Activated CD8-positive, alpha-beta T cell treated with anti-CD3 and anti-CD28 coated beads, Interleukin-2, amount 10 ng/mL, durations not matched to agents 7 days and 5 days (primary cell): ENCODE data around the gene DNAH17. TPM values are rescaled to one million over a fixed set of nuclear protein-coding genes. Genes with fewer than 3 reads are reported as not detected.

Experiments used
- ATAC-seq: fragments of 150-1000 bp; cut with Tn5 transposase; one replicate; pipeline ENCODE4 v1.10.0; 2021; ENCODE audit warnings: moderate library complexity
- CTCF ChIA-PET: fragments of 350-600 bp; sonication (Branson Sonifier 250); formaldehyde crosslinking; loops from one replicate; lab custom pipeline; 2021; ENCODE audit warnings: antibody characterized with exemption; lab: Charles Lee
- POLR2A ChIA-PET: fragments of 350-600 bp; sonication (Branson Sonifier 250); formaldehyde crosslinking; loops from one replicate; lab custom pipeline; 2021; ENCODE audit warnings: antibody characterized with exemption; lab: Charles Lee
- DNase-seq: peaks from one replicate; pipeline ENCODE4 v3.0.0-alpha.2; 2020
- H3K27ac Mint-ChIP-seq: one replicate; pipeline ENCODE4 v1.8.0; 2021; ENCODE audit warnings: mild to moderate bottlenecking, mixed read lengths
- H3K27me3 Mint-ChIP-seq: one replicate; pipeline ENCODE4 v1.8.0; 2021; ENCODE audit warnings: low read depth, mixed read lengths
- H3K36me3 Mint-ChIP-seq: one replicate; pipeline ENCODE4 v1.8.0; 2021; ENCODE audit warnings: low read depth, mixed read lengths
- H3K4me1 Mint-ChIP-seq: one replicate; pipeline ENCODE4 v1.8.0; 2021; ENCODE audit warnings: low read depth, mixed read lengths
- H3K4me3 Mint-ChIP-seq: one replicate; pipeline ENCODE4 v1.8.0; 2021; ENCODE audit warnings: mild to moderate bottlenecking, mixed read lengths
- H3K9me3 Mint-ChIP-seq: one replicate; pipeline ENCODE4 v1.8.0; 2022; ENCODE audit warnings: mixed read lengths; ENCODE audit not compliant: insufficient read depth
- total RNA-seq, 2 experiments: library from RNA; stranded (reverse); gene quantifications; one replicate each; pipeline ENCODE4 v1.2.3, GENCODE V29; 2021

The DNAH17 gene
- total RNA-seq, 2 experiments from 2014 or later: 0.10 to 0.61 TPM

- Mint-ChIP-seq H3K36me3 (no peaks in the 10 kb centered on the region), H3K9me3 (no peaks in the 10 kb centered on the region), H3K4me3 (no peak overlapping the region), H3K27me3 (peaks cover 3% of the 10 kb centered on the region), H3K4me1 (no peaks in the 10 kb centered on the region), H3K27ac (no peak overlapping the region)
- CTCF ChIA-PET: no interaction called here
- POLR2A ChIA-PET: no interaction called here
- no peak for ATAC-seq
- no peak for DNase-seq
Measured at GRCh38 chr17:78555746-78556401, 21.3 kb downstream of the DNAH17 start.

DNA sequence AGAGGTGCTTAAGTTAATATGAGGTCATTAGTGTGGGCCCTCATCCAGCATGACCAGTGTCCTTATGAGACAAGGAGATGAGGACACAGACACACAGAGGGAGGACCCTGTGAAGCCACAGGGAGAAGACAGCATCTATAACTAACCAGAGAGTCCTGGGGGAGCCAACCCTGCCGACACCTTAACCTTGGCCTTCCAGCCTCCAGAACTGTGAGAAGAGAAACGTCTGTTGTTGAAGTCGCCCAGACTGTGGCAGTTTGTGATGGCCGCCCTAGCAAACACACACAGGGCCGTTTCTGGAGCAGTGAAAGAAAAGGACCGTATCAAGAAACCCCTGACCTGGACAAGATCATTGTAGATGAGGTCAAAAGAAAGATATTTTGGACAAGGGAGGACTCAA is 26.7 kb downstream of the DNAH17 start:
- Mint-ChIP-seq H3K4me1 (no peaks in the 10 kb centered on the region), H3K9me3 (no peaks in the 10 kb centered on the region), H3K4me3 (no peak overlapping the region), H3K36me3 (no peaks in the 10 kb centered on the region), H3K27ac (no peak overlapping the region), H3K27me3 (peaks cover 5% of the 10 kb centered on the region)
- DNase-seq: no peak
- ATAC-seq: no peak
- POLR2A ChIA-PET: no interaction called here
- CTCF ChIA-PET: no interaction called here

DNA sequence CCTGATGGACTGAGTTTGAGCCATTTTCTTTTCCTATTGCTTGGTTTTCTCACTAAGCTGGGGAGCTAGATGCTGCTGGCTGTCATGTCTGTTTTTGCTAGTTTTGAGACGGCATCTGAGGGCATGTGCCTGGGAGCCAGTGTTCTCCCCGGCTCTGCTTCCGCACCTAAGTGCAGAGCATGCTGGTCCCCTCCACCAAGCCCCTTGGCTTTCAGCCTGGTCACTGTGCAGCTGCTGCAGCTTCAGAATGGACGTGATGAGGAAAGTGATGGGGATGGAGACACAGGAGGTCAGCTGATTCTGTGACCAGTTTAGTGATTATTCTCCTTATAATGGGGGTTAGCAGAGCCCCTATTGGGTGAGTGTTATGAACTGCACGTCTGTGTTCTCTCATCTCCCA is 28.5 kb downstream of the DNAH17 start:
- Mint-ChIP-seq H3K27me3 (peaks cover 5% of the 10 kb centered on the region), H3K4me3 (no peak overlapping the region), H3K4me1 (no peaks in the 10 kb centered on the region), H3K9me3 (no peaks in the 10 kb centered on the region), H3K36me3 (no peaks in the 10 kb centered on the region), H3K27ac (no peak overlapping the region)
- DNase-seq (no peak), ATAC-seq (no peak)
- ChIA-PET CTCF (interaction anchor here (1.4 kb wide), 1 partner anchor 11 kb away, joined by 3 read pairs; no protein-coding TSS in a partner anchor), POLR2A (no interaction called here)

GRCh38 chr17:78547035-78547434 is 30.2 kb downstream of the DNAH17 start:
- Mint-ChIP-seq H3K4me1 (no peaks in the 10 kb centered on the region), H3K27me3 (peaks cover 5% of the 10 kb centered on the region), H3K4me3 (no peak overlapping the region), H3K27ac (no peak overlapping the region), H3K36me3 (no peaks in the 10 kb centered on the region), H3K9me3 (no peaks in the 10 kb centered on the region)
- no peak for ATAC-seq
- POLR2A ChIA-PET: no interaction called here
- CTCF ChIA-PET: interaction anchor here (1.6 kb wide), 1 partner anchor 13 kb away, joined by 4 read pairs; no protein-coding TSS in a partner anchor
- DNase-seq: no peak

DNA sequence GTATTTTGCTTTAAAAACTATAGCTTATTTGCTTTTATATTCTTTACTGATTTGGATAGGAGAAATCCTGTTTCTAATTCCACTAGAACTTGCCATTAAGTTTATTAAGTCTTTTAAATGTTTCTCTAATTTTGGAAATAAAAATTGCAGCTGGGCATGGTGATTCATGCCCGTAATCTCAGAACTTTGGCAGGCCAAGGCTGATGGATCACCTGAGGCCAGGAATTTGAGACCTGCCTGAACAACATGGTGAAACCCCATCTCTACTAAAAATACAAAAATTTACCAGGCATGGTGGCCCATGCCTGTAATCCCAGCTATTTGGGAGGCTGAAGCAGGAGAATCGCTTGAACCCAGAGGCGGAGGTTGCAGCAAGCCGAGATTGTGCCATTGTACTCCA is 30.7 kb downstream of the DNAH17 start:
- CTCF ChIA-PET: interaction anchor here (1.6 kb wide), 1 partner anchor 13 kb away, joined by 4 read pairs; no protein-coding TSS in a partner anchor
- POLR2A ChIA-PET: interaction anchor here (0.6 kb wide), 1 partner anchor 810 kb away, joined by 3 read pairs; no protein-coding TSS in a partner anchor
- Mint-ChIP-seq H3K27ac (no peak overlapping the region), H3K36me3 (no peaks in the 10 kb centered on the region), H3K27me3 (peaks cover 5% of the 10 kb centered on the region), H3K4me3 (no peak overlapping the region), H3K9me3 (no peaks in the 10 kb centered on the region), H3K4me1 (peaks cover 2% of the 10 kb centered on the region)
- DNase-seq: no peak
- no peak for ATAC-seq

- H3K36me3 Mint-ChIP-seq: no peaks in the 10 kb centered on the region
Measured at GRCh38 chr17:78544881-78545755, 32.1 kb downstream of the DNAH17 start.

GRCh38 chr17:78541488-78542206 is 35.5 kb downstream of the DNAH17 start:
- ChIA-PET POLR2A (no interaction called here), CTCF (no interaction called here)
- no peaks in the 10 kb centered on the region for H3K27me3 Mint-ChIP-seq
- H3K4me3 Mint-ChIP-seq: no peak overlapping the region
- H3K36me3 Mint-ChIP-seq: no peaks in the 10 kb centered on the region
- DNase-seq: no peak
- peak overlapping the region; percentile 1 for H3K27ac Mint-ChIP-seq
- H3K9me3 Mint-ChIP-seq: no peaks in the 10 kb centered on the region
- no peak for ATAC-seq
- H3K4me1 Mint-ChIP-seq: peaks cover 7% of the 10 kb centered on the region

More at GRCh38 chr17:78544881-78545755, 32.1 kb downstream of the DNAH17 start:
- Mint-ChIP-seq H3K27me3 (peaks cover 2% of the 10 kb centered on the region), H3K9me3 (no peaks in the 10 kb centered on the region), H3K27ac (no peak overlapping the region), H3K4me3 (no peak overlapping the region), H3K4me1 (peaks cover 2% of the 10 kb centered on the region)
- ChIA-PET POLR2A (no interaction called here), CTCF (interaction anchor here (1.6 kb wide), 1 partner anchor 14 kb away, joined by 4 read pairs; no protein-coding TSS in a partner anchor)
- no peak for DNase-seq
- ATAC-seq: no peak

GRCh38 chr17:78539781-78540180 is 37.4 kb downstream of the DNAH17 start:
- no peak overlapping the region for H3K4me3 Mint-ChIP-seq
- no peaks in the 10 kb centered on the region for H3K9me3 Mint-ChIP-seq
- H3K27me3 Mint-ChIP-seq: no peaks in the 10 kb centered on the region
- DNase-seq: no peak
- no peak for ATAC-seq
- peaks cover 24% of the 10 kb centered on the region for H3K4me1 Mint-ChIP-seq
- no peak overlapping the region for H3K27ac Mint-ChIP-seq
- ChIA-PET POLR2A (no interaction called here), CTCF (no interaction called here)
- no peaks in the 10 kb centered on the region for H3K36me3 Mint-ChIP-seq

DNA sequence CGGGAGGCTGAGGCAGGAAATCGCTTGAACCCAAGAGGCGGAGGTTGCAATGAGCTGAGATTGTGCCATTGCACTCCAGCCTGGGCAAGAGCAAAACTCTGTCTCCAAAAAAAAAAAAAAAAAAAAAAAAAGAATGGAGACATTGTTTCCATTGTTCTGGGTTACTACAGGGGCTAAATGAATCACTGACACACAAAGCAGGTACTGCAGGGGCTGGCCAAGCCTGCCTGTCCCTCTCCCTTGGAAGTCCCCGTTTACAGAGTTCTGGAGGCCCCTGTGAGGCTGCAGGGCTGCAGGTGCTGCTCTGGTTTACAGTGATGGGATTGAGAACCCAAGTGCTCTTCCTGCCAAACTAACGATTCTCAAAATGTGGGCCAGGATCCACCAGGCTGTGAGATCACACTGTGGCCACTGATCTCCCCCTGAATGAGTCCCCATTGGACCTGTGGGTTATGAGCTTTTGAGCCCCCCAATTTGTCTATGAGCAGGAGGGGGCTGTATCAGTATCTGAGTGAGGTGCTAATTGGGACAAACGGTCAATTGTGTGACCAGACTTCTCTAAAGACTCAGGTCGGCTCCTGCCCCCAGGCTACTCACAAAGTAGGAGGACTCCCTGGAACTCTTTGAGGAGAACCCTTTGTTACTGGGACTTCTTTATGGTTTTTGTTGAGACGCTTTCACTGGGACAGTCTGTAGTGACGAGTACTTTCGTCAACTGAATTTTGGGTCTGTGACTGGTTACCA is 39.0 kb downstream of the DNAH17 start:
- Mint-ChIP-seq H3K4me1 (peaks cover 33% of the 10 kb centered on the region), H3K27me3 (no peaks in the 10 kb centered on the region), H3K9me3 (no peaks in the 10 kb centered on the region), H3K4me3 (no peak overlapping the region), H3K36me3 (no peaks in the 10 kb centered on the region), H3K27ac (no peak overlapping the region)
- ChIA-PET POLR2A (no interaction called here), CTCF (no interaction called here)
- no peak for ATAC-seq
- no peak for DNase-seq

GRCh38 chr17:78537217-78537860 is 39.9 kb downstream of the DNAH17 start:
- H3K27ac Mint-ChIP-seq: no peak overlapping the region
- no peaks in the 10 kb centered on the region for H3K9me3 Mint-ChIP-seq
- DNase-seq: no peak
- no peaks in the 10 kb centered on the region for H3K27me3 Mint-ChIP-seq
- no peak overlapping the region for H3K4me3 Mint-ChIP-seq
- no peak for ATAC-seq
- H3K36me3 Mint-ChIP-seq: no peaks in the 10 kb centered on the region
- ChIA-PET POLR2A (no interaction called here), CTCF (no interaction called here)
- peaks cover 33% of the 10 kb centered on the region for H3K4me1 Mint-ChIP-seq
